Spinal cord (tissue), 4 donors: ENCODE measurements around the gene ECEL1. TPM values are rescaled to one million over a fixed set of nuclear protein-coding genes. Genes with fewer than 3 reads are reported as not detected.

ENCODE experiments used
- polyA plus RNA-seq, 2 donors: library from polyadenylated mRNA; unstranded; fragments of 120-200 nt; gene quantifications; one replicate each; pipeline ENCODE4 v1.2.1, GENCODE V29; 2013; ENCODE audit not compliant: insufficient read length in 2 of 2
- total RNA-seq, 2 donors: library from RNA; depleted of rRNA in 1 of 2; stranded (reverse); fragments of 120-200 nt in 1 of 2; fragments of >200 nt in 1 of 2; gene quantifications; one replicate each; pipeline versions ENCODE4 v1.2.3 to v1.2.4, GENCODE V29; 2013 to 2014

Gene ECEL1
- total and polyA plus RNA-seq, 4 donors = 23.5 to 82.6 (median 52.8) TPM

Other genes with a start within 250 kb of the ECEL1 start
- gene ALPP, start 109.1 kb downstream of the ECEL1 start, total RNA-seq = under 1 TPM in 1 of 2 donors, not detected in 1; 0.06 TPM
- gene ALPP, start 109.1 kb downstream of the ECEL1 start, polyA plus RNA-seq = under 1 TPM; 0.10 to 0.30 TPM
- gene ALPG, start 81.0 kb downstream of the ECEL1 start, total RNA-seq = not detected
- gene ALPG, start 81.0 kb downstream of the ECEL1 start, polyA plus RNA-seq = under 1 TPM; 0.09 to 0.13 TPM
- gene ALPI, start 31.7 kb downstream of the ECEL1 start, total RNA-seq = under 1 TPM in 1 of 2 donors, not detected in 1; 0.20 TPM
- not detected for gene ALPI, start 31.7 kb downstream of the ECEL1 start, polyA plus RNA-seq
- gene PRSS56, start 32.6 kb upstream of the ECEL1 start, total RNA-seq = 1 to 10 TPM in 1 of 2 donors, under 1 TPM in 1; 0.89 to 1.5 TPM
- 1 to 10 TPM; 4.8 to 5.8 TPM for gene PRSS56, start 32.6 kb upstream of the ECEL1 start, polyA plus RNA-seq
- gene CHRND, start 38.3 kb upstream of the ECEL1 start, total RNA-seq = under 1 TPM; 0.10 to 0.17 TPM
- gene CHRND, start 38.3 kb upstream of the ECEL1 start, polyA plus RNA-seq = under 1 TPM; 0.40 to 0.74 TPM
- under 1 TPM in 1 of 2 donors, not detected in 1; 0.06 TPM for gene CHRNG, start 51.9 kb upstream of the ECEL1 start, total RNA-seq
- gene CHRNG, start 51.9 kb upstream of the ECEL1 start, polyA plus RNA-seq = under 1 TPM; 0.35 TPM
- 10 to 100 TPM in 1 of 2 donors, 1 to 10 TPM in 1; 5.9 to 11.1 TPM for gene TIGD1, start 62.7 kb upstream of the ECEL1 start, total RNA-seq
- 10 to 100 TPM in 1 of 2 donors, 1 to 10 TPM in 1; 9.8 to 10.8 TPM for gene TIGD1, start 62.7 kb upstream of the ECEL1 start, polyA plus RNA-seq
- gene EIF4E2, start 62.9 kb upstream of the ECEL1 start, total RNA-seq = 10 to 100 TPM; 37.4 to 84.4 TPM
- gene EIF4E2, start 62.9 kb upstream of the ECEL1 start, polyA plus RNA-seq = 10 to 100 TPM; 71.7 to 72.7 TPM
- 10 to 100 TPM in 1 of 2 donors, 1 to 10 TPM in 1; 6.5 to 13.7 TPM for gene EFHD1, start 145.8 kb upstream of the ECEL1 start, total RNA-seq
- 10 to 100 TPM; 42.9 to 49.0 TPM for gene EFHD1, start 145.8 kb upstream of the ECEL1 start, polyA plus RNA-seq
- 10 to 100 TPM; 81.5 to 98.7 TPM for gene GIGYF2, start 209.5 kb upstream of the ECEL1 start, total RNA-seq
- gene GIGYF2, start 209.5 kb upstream of the ECEL1 start, polyA plus RNA-seq = 10 to 100 TPM; 38.9 to 49.5 TPM